ENCODE data around the gene DIPK1A.
A peak's percentile ranks its signal among the peaks of the same experiment; 100 is the strongest.

DIPK1A gene

DNA sequence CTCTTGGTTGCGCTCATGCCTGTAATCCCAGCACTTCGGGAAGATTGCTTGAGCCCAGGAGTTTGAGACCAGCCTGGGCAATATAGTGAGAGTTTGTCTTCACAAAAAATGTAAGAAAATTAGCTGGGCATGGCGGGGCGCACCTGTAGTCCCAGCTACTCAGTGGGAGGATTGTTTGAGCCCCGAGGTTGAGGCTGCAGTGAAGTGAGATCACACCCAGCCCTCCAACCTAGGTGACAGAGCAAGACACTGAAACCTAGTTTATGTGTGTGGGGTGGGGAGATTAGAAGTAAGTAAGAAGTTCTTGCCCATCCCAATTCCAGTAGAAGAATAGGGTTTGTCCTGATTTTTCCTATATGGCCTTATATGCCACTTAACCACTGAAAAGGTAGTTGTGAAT is 127.4 kb downstream of the DIPK1A start:
- DNase-seq: no peak

- DNase-seq: no peak
Measured at GRCh38 chr1:92832537-92833114, 128.6 kb downstream of the DIPK1A start.

GRCh38 chr1:92831762-92832536 is 129.3 kb downstream of the DIPK1A start, which contains the start of gene RPL5:
TSS of gene RPL5 (plus strand) at chr1:92832040. CDS start at chr1:92832115, 75 bp downstream.
- DNase-seq: peak; percentile 64

DNA sequence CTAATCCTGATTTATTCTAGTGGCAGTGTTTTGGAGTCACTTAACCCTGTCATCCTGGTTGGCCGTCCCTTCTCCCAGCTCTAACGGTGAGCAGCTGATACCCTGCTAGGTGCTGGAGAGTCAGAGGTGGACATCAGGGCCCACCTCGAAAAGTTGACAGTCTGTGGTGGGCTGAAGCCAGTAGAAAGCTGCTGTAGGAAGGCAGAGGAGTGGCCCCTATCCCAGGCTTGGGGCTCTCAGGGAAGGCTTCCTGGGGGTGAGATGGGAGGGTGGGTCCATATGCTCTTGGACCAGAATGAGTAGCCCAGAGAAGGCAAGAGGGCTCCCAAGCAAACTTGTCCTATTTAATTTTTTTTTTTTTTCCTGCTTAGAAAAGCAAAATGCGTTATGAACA is 129.9 kb downstream of the DIPK1A start:
- DNase-seq: no peak

DNA sequence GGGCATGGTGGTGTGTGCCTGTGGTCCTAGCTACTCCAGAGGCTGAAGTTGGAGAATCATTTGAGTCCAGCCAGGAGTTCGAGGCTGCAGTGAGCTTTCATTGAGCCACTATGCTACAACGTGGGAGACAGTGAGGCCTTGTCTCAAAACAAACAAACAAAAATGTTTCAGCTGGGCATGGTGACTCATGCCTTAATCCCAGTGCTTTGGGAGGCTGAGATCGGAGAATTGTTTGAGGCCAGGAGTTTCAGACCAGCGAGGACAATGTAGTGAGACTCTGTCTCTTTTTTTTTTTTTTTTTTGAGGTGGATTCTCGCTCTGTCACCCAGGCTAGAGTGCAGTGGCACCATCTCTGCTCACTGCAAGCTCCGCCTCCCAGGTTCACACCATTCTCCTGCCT is 134.5 kb downstream of the DIPK1A start:
- DNase-seq: no peak

DNA sequence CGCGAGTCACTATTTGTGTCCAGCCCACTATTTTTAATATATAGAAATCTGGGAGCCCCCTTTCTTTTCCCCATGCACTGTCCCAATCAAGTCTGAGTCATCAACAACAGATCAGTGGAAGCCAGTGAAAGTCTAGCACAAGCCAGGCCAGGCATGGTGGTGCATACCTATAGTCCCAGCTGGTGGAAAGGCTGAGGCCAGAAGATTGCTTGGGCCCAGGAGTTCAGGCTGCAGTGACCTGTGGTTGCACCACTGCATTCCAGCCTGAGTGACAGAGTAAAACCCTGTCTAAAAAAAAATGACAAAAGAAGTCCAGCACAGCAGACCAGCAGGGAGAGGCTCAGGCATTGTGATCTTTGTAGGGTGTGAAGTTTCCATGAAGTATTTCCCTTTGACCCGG is 138.4 kb downstream of the DIPK1A start:
- DNase-seq: no peak

DNA sequence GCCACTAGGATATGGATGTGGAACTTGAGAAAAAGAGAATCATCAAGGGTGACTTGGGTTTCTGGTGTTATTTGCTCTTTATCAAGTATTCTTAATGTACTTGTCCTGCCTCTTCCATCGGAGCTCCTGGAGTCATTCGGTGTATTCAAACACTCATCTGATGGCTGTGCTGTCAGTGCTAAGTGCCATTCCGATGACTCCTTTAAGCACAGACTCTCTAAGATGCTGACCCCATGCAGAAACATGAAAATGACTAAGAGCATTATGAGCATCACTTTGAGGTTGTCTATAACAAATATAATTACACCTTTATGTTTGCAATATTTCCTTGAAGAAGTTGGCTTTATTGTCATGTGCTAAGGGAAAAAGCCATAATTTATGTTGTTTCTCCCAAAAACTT is 140.7 kb downstream of the DIPK1A start:
- DNase-seq: no peak

GRCh38 chr1:92820024-92820423 is 141.2 kb downstream of the DIPK1A start:
- no peak for DNase-seq

DNA sequence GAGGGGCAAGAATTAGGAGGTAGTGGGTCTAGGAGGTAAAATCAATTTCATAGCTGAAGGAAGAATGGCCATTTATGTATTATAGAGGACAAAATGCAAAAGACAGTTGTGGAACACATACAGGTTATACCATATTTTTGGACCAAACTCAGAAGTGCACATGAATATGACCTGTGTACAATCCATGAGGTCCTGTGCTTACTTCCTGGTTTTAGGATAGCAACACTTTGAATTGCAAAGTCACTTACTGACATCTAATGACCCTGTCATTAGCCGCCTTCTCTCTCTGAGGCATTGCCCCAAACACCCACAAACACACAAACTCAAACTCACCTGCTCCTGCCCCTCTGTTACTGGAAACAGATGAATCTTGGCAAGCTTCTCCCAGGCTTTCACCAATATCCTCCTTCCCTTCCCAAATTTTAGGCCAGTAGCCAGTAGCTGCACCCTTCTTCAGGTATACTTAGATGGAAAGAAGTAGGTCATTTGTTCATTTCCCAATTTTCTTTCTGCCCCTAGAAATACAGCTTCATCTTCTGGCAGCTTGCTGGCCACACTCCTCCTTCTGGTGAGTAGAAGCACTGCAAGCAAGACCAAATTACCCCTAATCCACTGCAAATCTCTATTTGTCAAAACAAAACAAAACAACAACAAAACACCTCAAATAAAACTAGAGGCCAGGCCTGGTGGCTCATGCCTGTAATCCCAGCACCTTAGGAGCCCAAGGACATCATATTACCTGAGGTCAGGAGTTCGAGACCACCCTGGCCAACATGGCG is 143.1 kb downstream of the DIPK1A start:
- no peak for DNase-seq

DNA sequence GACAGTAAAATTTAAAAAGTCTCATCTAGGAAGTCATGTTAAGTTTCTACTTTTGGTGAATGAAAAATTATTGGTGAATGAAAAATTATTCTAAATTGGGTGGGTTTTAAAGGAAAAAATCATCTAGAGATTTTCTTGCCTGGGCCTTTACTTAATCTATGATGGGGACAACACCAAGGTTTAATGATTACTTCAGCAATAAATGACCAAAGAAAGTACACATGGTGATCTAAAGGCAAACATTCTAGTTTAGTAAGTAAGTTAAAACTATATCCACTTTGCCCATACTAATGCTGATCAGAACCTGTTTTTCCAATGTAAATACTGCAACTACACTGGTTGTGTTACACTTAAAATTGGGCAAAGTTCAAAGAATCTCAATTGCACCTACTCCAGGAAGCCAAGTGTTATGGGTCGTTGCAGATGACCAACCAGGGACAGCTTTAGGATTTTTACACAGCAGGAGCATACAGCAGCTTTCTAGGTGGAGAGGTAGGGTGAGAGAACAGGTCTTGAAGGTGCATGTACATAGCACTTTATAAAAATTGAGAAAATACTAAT is 144.0 kb downstream of the DIPK1A start:
- DNase-seq: no peak

DNA sequence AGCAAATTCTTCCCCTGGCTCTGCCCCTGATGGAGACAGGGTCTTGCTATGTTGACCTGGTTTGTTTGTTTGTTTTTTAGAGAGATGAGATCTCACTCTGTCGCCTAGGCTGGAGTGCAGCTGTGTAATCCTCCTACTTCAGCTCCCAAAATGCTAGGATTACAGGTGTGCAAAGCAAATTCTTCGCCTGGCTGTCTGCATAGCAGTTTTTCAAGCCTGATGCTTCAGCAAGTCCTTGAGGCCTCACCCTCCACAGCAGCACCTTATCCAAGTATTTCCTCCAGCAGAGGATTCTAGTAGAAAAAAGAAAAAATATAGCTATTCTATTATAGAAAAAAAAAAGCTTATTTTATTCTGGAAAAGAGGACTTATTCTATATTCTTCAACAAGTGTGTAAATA is 144.5 kb downstream of the DIPK1A start:
- DNase-seq: no peak

DNA sequence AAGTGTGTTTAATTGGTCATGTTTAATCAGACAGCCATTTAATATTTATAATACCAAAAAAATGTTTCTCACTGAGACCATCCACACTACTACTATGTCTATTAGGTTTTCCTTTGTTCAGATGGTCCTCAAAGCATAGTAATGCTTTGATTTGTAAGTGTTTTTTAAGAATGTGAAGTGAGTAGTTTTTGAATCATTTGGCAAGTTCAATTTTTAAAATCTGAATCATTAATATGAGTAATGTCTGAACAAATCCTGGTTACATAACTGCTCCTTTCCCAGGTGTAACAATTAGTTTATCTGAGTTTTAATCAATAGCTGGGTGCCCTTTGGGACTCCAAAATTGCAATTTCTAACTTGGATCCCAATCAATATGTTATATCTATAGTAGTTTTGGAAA is 152.9 kb downstream of the DIPK1A start:
- no peak for DNase-seq

DNA sequence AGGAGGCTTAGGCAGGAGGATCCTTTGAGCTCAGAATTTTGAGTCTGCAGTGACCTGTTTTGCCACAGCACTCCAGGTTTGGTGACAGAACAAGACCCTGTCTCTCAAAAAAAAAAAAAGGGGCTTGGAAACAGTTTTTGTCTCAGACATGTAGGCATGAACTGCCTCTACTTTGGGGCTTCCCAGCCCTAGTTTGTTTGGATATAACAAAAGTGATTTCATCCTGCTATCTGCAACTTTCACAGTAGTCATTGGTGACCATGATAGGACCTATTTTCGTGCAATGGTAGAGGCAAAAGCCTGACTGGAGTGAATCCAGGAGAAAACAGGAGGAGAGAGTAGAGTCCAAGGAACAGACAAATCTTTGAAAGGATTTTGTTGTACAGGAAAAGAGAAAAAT is 156.0 kb downstream of the DIPK1A start:
- no peak for DNase-seq

DNA sequence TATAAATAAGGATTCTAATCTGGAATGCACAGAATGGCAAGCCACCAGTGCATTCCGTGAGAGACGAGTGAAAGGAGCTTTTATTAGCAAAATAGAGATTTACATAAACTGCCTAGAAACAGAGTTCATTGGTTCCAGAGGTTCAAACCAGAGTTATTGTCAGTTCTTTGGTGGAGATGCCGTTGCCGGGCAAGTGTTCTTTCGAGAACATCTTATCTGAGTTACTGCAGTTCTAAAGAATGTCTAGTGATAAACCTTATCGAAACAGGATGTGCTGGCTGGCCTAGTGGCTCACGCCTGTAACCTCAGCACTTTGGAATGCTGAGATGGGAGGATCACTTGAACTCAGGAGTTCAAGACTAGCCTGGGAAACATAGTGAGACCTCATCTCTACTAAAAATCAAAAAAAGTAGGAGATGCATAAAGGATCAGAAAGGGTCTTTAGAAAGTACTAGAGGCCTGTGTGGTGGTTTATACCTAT is 156.5 kb downstream of the DIPK1A start:
- no peak for DNase-seq

DNA sequence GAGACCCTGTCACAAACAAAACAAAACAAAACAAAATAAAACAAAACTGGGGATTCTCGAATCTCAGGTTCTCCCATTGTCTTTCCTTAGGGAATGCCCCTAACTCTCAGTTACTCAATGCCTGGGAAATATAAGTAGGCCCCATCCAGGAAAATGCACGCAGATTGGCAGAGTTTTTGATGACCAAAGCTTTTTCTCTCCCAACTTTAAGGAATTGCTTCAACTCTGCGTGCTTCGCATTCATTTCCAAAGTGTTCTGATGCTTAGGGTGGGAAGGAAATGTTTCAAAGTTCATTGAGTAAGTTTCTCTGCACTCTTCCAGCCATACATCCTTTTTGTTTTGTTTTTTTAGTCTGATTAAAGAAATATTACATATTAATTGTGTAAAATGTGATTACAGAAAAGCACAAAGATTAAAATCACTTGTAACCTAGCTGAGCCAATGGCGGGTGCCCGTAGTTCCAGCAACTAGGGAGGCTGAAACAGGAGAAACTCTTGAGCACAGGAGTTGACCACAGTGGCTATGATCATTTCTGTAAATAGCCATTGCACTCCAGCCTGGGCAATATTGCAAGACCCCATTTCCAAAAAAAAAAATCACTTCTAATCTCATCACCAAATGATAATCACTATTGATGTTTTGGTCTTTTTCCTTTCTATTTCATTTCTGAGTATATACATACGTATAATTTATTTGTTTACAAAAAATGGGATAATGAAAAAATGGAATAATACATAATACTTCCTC is 157.9 kb downstream of the DIPK1A start:
- DNase-seq: no peak

- DNase-seq: no peak
Measured at GRCh38 chr1:92797961-92798360, 163.3 kb downstream of the DIPK1A start.

GRCh38 chr1:92797297-92797696 is 164.0 kb downstream of the DIPK1A start:
- DNase-seq: no peak

DNA sequence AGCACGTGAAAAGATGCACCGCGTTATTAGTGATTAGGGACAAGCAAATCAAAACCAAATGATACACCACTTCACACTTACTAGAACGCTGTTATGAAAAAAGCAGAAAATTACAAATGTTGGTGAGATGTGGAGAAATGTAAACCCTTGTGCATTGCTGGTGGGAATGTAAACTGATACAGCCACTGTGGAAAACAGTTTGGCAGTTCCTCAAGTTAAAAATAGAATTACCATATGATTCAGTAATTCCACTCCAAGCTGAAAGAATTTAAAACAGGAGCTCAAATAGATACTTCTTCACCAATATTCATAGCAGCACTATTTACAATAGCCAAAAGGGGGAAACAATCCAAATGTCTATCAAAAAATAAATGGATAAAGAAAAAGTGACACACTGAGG is 166.1 kb downstream of the DIPK1A start:
- no peak for DNase-seq

DNA sequence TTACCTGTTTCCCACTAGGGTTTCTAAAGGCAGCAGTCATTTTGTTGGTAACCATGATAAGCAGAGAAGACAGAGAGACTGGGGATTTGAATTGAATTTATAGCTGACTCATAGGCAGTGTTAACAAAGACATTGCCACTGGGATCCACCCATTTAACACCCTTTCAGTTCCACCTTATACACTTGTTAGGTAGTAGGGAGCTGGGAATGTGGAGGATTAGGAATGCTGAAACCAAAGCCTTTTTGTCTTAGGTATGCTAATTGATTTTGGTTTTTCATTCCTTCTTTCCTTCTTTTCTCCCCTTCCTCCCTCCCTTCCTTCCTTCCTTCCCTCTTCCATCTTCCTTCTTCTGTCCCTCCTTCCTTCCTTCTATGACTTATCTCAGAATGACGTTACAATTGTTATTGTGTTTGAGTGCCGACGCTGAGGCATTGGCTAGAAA is 168.9 kb downstream of the DIPK1A start:
- no peak for DNase-seq

Measured in SIG-M5 (cell line).